Glomerular visceral epithelial cell (primary cell): ENCODE results near the gene TCF7L2.

ENCODE experiments used
- DNase-seq: peaks from one replicate; pipeline ENCODE4 v3.0.0-alpha.2; 2016; ENCODE audit errors: extremely low spot score

The TCF7L2 gene

DNA sequence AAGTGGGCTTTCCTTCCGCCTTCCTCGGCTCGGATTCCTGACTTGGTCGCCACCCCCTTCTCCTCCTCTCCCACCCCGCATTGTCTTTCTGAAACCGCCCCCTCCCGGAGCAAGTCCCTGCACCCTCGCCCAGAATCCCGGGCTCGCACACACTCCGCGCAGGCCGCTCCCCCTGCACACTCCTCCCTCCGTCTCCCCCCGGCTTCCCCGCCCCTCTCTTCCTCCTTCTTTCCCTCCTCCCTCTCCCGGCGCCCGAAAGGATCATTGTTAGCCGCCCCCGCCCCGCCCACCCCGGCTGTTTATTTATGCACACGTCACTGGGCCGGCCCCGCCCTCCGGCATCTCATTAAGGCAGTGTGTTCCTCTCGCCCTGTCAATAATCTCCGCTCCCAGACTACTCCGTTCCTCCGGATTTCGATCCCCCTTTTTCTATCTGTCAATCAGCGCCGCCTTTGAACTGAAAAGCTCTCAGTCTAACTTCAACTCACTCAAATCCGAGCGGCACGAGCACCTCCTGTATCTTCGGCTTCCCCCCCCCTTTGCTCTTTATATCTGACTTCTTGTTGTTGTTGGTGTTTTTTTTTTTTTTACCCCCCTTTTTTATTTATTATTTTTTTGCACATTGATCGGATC is at the start of gene TCF7L2:
Gene TCF7L2 (plus strand): TSS at position 373 of the 633 bp plus-strand sequence. CDS start 510 bp downstream, outside the sequence.
- peak; percentile 98 for DNase-seq

- DNase-seq: no peak
Observed at GRCh38 chr10:112902730-112903129, 47.3 kb upstream of the TCF7L2 start.

- peak; percentile 12 for DNase-seq
Observed at GRCh38 chr10:112904000-112904399, 46.0 kb upstream of the TCF7L2 start.

GRCh38 chr10:112906945-112907344 is 43.1 kb upstream of the TCF7L2 start:
- no peak for DNase-seq

DNA sequence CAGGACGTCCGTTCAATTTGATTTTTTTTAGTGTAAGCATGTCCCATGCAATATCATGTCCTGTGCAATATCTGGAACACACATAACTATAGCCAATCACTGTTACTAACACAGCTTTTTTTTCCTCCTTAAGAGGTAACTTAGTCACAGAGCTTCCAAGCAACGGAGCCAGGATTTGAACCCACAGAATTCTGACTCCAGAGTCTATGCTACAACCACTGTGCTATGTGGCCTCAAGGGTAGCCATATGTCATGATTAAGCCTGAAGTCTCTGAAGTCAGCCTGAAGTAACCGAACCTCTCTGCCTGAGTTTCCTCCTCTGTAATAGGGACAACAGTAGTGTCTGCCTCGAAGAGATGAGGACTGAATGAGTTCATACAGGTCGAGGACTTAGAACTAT is 42.2 kb upstream of the TCF7L2 start:
- no peak for DNase-seq

- no peak for DNase-seq
Observed at GRCh38 chr10:112911206-112911605, 38.8 kb upstream of the TCF7L2 start.

DNA sequence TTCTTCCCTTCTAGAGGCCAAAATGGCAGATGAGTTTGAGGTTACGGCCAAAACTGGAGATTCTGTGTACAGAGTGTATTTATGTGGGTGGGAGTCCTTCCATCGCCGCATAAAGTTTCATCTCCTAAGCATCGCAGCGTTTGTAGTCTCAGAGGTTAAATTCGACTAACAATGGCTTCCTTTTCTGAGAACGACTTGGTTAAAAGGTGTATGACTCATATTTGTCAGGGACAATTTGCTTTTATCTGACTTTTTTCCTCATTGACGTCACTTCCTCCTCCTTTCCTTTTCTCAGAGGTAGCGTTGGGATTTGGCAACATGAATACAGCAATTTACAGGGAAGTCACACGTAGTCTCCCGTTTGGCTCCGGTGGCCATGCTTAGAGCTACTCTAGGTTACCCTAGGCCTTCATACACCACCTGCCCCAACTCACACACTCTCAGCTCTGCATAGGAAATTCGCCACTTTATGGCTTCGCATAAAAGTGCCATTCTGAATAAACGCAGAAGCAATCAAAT is 37.6 kb upstream of the TCF7L2 start:
- DNase-seq: no peak

- DNase-seq: no peak
Observed at GRCh38 chr10:112913255-112913654, 36.8 kb upstream of the TCF7L2 start.

- no peak for DNase-seq
Observed at GRCh38 chr10:112913661-112914287, 36.3 kb upstream of the TCF7L2 start.

DNA sequence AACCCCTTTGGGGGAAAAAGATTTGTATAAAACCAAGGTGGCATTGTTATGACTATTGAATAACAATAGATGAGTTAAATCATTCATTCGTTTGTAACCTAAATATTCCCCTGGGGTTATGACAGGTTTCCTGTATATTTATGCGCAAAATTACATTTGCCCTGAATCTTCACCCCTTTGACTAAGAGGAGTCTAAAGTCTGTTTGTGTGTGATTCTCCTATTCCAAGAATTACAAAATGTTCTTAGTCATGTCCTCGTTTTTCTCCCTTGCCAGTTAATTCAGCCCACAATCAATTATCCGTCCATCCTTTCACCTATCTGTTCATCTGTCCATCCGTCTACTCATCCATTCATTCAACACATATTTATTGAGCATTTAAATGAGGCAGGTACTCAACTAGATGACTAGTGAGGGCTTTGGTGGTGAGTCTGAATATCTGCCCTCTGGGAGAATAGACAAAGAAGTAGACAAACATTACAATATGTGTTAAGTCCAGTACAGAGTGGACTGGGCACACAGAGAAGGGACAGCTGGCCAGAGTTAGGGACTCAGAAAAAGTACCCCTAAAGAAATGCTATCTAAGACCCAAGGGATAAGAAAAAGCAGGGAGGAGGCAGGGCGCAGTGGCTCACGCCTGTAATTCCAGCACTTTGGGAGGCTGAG is 35.6 kb upstream of the TCF7L2 start:
- no peak for DNase-seq

DNA sequence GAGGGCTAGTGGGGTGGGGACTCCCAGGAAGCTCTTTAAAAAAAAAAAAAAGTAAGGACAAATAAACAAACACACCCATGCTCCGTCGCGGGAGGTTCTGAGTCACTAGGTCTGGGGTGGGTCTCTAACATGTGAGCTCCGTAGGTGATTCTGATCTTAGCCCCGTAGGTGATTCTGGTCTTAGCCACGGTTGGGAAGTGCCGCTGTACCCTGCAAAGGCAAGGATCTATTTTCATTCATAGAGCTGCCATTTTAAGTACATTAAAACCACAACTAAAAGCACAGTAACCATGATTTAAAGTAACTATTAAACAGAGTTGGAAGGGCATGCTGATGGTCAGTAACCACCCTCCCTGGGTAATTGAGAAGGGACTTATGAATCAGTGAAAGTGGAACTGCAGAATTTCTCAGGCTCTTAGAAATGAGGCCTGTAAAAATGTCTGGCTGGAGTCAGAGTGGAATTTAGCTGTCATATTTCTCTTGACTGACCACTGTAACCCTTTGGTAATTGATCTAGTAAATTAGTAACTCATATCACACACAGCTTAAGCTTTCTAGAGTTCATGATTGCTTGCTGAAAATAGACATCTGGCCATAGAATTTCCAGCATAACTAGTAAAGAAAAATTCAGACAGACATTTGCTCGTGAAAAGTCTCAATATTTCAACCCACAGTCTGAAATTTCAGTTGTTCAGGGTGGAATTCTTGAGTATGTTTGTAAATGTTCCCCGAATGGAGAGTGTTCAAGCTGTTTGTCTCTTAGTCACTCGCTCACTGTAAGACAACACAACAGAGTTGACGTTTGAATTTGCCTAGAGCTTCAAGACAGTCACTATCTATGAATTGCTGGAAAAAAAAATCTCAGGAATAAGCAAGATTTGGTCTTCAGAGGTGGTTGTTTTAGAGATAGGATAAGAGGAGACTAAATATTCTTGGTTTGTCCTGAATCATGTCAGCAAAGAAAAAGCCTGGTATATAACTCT is 34.2 kb upstream of the TCF7L2 start:
- peak; percentile 86 for DNase-seq

GRCh38 chr10:112917681-112918080 is 32.4 kb upstream of the TCF7L2 start:
- no peak for DNase-seq

GRCh38 chr10:112918771-112919170 is 31.3 kb upstream of the TCF7L2 start:
- no peak for DNase-seq

GRCh38 chr10:112919721-112920120 is 30.3 kb upstream of the TCF7L2 start:
- DNase-seq: peak; percentile 76

DNA sequence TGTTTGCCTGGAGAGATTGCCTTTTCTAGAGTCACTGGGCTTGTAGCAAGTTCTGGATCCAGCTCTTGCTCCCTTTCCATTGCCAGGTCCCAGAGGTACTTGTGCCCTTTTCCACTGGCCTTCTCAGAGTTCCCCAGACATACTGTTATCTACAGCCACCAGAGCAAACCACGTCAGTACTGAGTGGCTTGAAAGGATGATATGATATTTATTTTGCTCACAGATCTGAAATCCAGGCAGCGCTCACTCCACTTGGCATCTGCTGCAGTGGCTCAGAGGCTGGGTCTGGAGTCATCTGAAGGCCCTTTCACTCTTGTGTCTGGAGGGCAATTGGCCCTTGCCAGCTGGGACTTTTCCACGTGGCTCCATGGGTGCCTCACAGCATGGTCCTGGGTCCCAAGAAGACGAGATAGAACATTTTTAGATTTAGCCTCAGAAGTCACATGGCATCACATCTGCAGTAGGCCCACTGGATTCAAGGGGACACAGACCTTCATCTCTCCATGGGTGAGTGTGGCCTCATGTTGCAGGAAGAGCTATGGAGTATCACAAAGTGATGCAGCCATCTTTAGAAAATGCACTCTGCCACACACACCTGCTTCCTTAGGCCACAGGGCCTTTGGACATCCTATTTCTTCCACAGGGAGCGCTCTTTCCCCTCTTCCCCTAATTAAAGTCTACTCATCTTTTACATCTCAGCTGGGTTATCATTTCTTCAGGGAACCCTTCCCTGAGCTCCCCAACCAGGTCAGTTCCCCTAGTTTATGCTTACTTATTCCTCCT is 22.9 kb upstream of the TCF7L2 start:
- no peak for DNase-seq

DNA sequence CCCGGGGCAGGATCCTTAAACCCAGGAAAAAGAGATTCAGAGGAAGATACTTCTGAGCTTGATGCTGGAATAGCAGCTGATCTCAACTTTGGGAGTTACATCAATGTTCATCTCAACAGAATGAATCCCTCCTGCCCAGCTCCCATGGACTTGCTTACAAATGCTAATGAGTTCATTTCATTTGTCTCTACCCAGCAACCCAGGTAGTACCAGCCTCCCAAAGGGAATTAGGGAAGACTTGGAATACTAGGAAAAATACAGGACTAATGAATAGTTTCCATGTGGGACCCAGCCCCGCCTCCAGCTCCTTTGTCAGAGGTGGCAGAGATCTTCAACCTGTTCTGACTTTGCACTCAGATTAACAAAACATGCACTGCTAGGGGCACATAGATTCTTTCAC is 22.1 kb upstream of the TCF7L2 start:
- no peak for DNase-seq

DNA sequence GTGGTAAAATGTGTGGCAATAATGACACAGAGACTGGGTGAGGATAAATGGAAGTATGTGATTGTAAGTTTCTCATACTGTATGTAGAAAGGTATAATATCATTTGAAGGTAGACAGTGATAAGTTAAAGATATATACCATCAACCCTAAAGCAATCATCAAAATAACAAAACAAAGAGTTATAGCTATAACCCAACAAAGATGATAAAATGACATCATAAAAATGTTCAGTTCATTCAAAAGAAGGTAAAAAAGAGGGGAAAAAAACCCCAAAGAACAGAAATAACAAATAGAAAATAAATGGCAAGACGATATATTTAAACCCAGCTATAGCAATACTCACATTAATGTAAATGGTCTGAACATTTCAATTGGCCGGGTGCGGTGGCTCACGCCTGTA is 17.4 kb upstream of the TCF7L2 start:
- no peak for DNase-seq

DNA sequence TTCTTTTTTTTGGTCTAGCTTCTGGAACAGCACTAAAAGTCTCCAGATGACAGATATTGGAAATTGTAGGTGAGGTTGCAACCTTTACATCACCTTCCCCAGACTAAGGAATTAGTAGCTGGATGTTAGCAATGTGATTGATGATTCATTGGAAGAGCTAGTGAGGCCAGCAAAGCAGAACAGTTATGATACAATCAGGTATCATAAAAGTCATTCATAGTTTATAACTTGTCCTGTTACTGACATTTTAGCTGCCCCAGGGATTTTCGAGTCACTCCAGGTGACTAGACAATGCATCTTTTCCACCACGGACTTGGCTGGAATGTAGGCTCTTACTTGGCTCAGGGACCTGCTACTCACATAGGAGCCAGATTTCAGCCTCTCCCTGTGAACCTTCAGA is 15.9 kb upstream of the TCF7L2 start:
- DNase-seq: no peak

GRCh38 chr10:112938808-112939482 is 11.1 kb upstream of the TCF7L2 start:
- DNase-seq: no peak

GRCh38 chr10:112945811-112946210 is 4.2 kb upstream of the TCF7L2 start:
- no peak for DNase-seq
